Natural killer cell (primary cell): ENCODE measurements around the gene PLEKHA6. TPM values are rescaled to one million over a fixed set of nuclear protein-coding genes. Genes with fewer than 3 reads are reported as not detected.

ENCODE experiments used
- ATAC-seq, 3 donors: fragments of 150-1000 bp in 2 of 3; fragments of 200-7000 bp in 1 of 3; cut with Tn5 transposase; 1 replicate in 1 of 3; 2 replicates in 2 of 3; pipeline ENCODE4 v1.10.0; 2021; ENCODE audit warnings: mild to moderate bottlenecking in 2 of 3, moderate library complexity in 2 of 3
- DNase-seq, 2 donors: peaks; one replicate each; pipeline versions ENCODE4 v3.0.0 to v3.0.0-alpha.2; 2013 to 2021; ENCODE audit warnings: mixed read lengths in 1 of 2
- H3K27ac ChIP-seq: one replicate; pipeline ENCODE4 v1.5.1; 2013; ENCODE audit warnings: mild to moderate bottlenecking, low read length
- H3K27me3 ChIP-seq: one replicate; pipeline ENCODE4 v1.6.1; 2013; ENCODE audit warnings: low read length; ENCODE audit not compliant: control insufficient read depth, insufficient read depth
- H3K36me3 ChIP-seq: one replicate; pipeline ENCODE4 v1.6.1; 2013; ENCODE audit warnings: low read length; ENCODE audit not compliant: control insufficient read depth, insufficient read depth
- H3K4me1 ChIP-seq: one replicate; pipeline ENCODE4 v1.6.1; 2013; ENCODE audit warnings: low read length; ENCODE audit not compliant: control insufficient read depth, insufficient read depth
- H3K4me3 ChIP-seq: one replicate; pipeline ENCODE4 v1.5.1; 2013; ENCODE audit warnings: low read length
- H3K9me3 ChIP-seq: one replicate; pipeline ENCODE4 v1.6.1; 2013; ENCODE audit warnings: low read length; ENCODE audit not compliant: control insufficient read depth, insufficient read depth
- H3K27ac Mint-ChIP-seq, 2 donors: one replicate each; pipeline ENCODE4 v1.8.0; 2022; ENCODE audit warnings: mild to moderate bottlenecking in 2 of 2, mixed read lengths in 2 of 2, moderate library complexity in 1 of 2
- H3K27me3 Mint-ChIP-seq, 2 donors: one replicate each; pipeline ENCODE4 v1.8.0; 2022; ENCODE audit warnings: low read depth in 2 of 2, mixed read lengths in 2 of 2
- H3K36me3 Mint-ChIP-seq: one replicate; pipeline ENCODE4 v1.8.0; 2022; ENCODE audit warnings: mixed read lengths
- H3K4me1 Mint-ChIP-seq, 2 donors: one replicate each; pipeline ENCODE4 v1.8.0; 2022; ENCODE audit warnings: mixed read lengths in 2 of 2
- H3K4me3 Mint-ChIP-seq: one replicate; pipeline ENCODE4 v1.8.0; 2022; ENCODE audit warnings: mild to moderate bottlenecking, moderate library complexity, mixed read lengths
- H3K9me3 Mint-ChIP-seq, 2 donors: one replicate each; pipeline ENCODE4 v1.8.0; 2022; ENCODE audit warnings: mixed read lengths in 2 of 2
- WGBS: methylation state at CpG from one replicate; pipeline ENCODE4 v1.1.7; 2013; ENCODE audit warnings: missing lambda C conversion rate; ENCODE audit not compliant: insufficient coverage; 5-methylcytosine and 5-hydroxymethylcytosine counted together
- intact Hi-C: fragments of 100-400 bp; cut with micrococcal nuclease; formaldehyde crosslinking; loops from one replicate; pipeline ENCODE4 v1.14.2; 2022
- total RNA-seq, 4 donors: library from RNA; stranded (reverse); fragments of 120-200 nt in 1 of 4; gene quantifications; one replicate each; pipeline versions ENCODE4 v1.2.3 to v1.2.4, GENCODE V29; 2013 to 2022
- TF ChIP-seq, protein P1 (sequence below): fragments of 200-600 bp; IDR thresholded peaks from one replicate; pipeline ENCODE4 v1.8.0; 2022; ENCODE audit warnings: antibody characterized with exemption

Gene PLEKHA6
- total RNA-seq, 3 donors from 2014 or later (not counting 1 experiment from before 2014, with no cell fraction given), result 0.10 to 0.43 (median 0.16) TPM

DNA sequence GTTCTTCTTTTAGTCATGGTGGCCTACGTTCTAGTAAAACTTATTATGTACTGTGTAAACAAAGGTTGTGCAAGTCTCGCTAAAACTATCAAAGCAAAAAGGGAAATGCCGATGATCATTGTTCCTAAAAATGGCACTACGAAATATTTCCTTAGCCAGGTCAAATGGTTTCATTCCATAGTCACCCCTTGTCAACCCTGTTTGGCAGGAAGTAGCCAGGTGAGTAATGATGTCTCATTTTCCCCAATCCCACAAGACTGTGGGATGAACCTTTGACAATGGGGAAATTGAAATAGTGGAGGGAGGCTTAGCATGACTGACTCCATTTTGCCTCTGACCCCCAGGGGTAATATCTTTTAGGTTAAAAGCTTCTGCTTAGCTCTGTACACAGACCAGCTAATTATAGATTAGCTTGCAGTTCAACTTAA, 188.0 kb downstream of the PLEKHA6 start:
- intact Hi-C loops, result no loop called here
- H3K27me3 Mint-ChIP-seq, result peaks cover 0 to 8% of the 10 kb centered on the region in 2 donors
- H3K27ac ChIP-seq, result no peak overlapping the region
- no peaks in the 10 kb centered on the region for H3K36me3 ChIP-seq
- H3K9me3 Mint-ChIP-seq, result peaks cover 0 to 3% of the 10 kb centered on the region in 2 donors
- WGBS, result 76% methylated on average over 4 of the region's 4 CpGs
- no peak overlapping the region for H3K4me3 ChIP-seq
- no peak overlapping the region for H3K4me3 Mint-ChIP-seq
- H3K27me3 ChIP-seq, result no peaks in the 10 kb centered on the region
- peaks cover 29% of the 10 kb centered on the region for H3K9me3 ChIP-seq
- TF ChIP-seq, protein P1, sequence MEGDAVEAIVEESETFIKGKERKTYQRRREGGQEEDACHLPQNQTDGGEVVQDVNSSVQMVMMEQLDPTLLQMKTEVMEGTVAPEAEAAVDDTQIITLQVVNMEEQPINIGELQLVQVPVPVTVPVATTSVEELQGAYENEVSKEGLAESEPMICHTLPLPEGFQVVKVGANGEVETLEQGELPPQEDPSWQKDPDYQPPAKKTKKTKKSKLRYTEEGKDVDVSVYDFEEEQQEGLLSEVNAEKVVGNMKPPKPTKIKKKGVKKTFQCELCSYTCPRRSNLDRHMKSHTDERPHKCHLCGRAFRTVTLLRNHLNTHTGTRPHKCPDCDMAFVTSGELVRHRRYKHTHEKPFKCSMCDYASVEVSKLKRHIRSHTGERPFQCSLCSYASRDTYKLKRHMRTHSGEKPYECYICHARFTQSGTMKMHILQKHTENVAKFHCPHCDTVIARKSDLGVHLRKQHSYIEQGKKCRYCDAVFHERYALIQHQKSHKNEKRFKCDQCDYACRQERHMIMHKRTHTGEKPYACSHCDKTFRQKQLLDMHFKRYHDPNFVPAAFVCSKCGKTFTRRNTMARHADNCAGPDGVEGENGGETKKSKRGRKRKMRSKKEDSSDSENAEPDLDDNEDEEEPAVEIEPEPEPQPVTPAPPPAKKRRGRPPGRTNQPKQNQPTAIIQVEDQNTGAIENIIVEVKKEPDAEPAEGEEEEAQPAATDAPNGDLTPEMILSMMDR, result no peak
- no peaks in the 10 kb centered on the region for H3K4me1 Mint-ChIP-seq
- H3K27ac Mint-ChIP-seq, result no peak overlapping the region
- no peaks in the 10 kb centered on the region for H3K4me1 ChIP-seq
- no peak for DNase-seq
- H3K36me3 Mint-ChIP-seq, result peaks cover 14% of the 10 kb centered on the region
- ATAC-seq, result no peak

- H3K9me3 Mint-ChIP-seq, result peaks cover 0 to 3% of the 10 kb centered on the region in 2 donors
- no peaks in the 10 kb centered on the region for H3K27me3 ChIP-seq
- H3K4me3 ChIP-seq, result no peak overlapping the region
- no peaks in the 10 kb centered on the region for H3K4me1 Mint-ChIP-seq
- no peaks in the 10 kb centered on the region for H3K4me1 ChIP-seq
- peaks cover 14% of the 10 kb centered on the region for H3K36me3 Mint-ChIP-seq
- ATAC-seq (no peak), DNase-seq (no peak)
- no peaks in the 10 kb centered on the region for H3K36me3 ChIP-seq
- H3K27me3 Mint-ChIP-seq, result peaks cover 0 to 10% of the 10 kb centered on the region in 2 donors
- 93% methylated on average over 3 of the region's 3 CpGs for WGBS
- intact Hi-C loops, result no loop called here
- H3K27ac Mint-ChIP-seq, result no peak overlapping the region
- no peak overlapping the region for H3K4me3 Mint-ChIP-seq
- H3K9me3 ChIP-seq, result peaks cover 29% of the 10 kb centered on the region
- no peak overlapping the region for H3K27ac ChIP-seq
- TF ChIP-seq, protein P1, result no peak
Observed at GRCh38 chr1:204170494-204171155, 189.1 kb downstream of the PLEKHA6 start.

DNA sequence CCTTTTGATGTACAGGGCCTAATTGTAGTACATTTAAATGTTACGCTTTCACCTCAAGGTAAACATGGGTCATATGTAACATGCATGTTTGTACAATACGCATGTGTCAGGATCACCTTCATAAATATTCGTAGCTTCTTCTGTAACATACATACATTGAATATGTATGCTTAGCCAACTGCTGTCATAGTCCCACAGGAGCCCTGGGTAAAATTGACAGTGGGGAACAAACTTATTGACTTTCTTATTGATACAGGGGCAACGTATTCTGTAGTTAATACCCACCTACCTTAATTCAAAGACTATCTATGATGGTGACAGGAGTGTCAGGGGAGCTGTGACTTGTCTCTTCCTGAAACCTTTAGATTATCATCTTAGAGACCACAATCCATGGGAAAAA, 189.9 kb downstream of the PLEKHA6 start:
- Histone ChIP-seq H3K4me1 (no peaks in the 10 kb centered on the region), H3K9me3 (peaks cover 29% of the 10 kb centered on the region), H3K4me3 (no peak overlapping the region), H3K36me3 (no peaks in the 10 kb centered on the region), H3K27ac (no peak overlapping the region), H3K27me3 (no peaks in the 10 kb centered on the region)
- peaks cover 0 to 10% of the 10 kb centered on the region in 2 donors for H3K27me3 Mint-ChIP-seq
- H3K9me3 Mint-ChIP-seq, result peaks cover 0 to 3% of the 10 kb centered on the region in 2 donors
- intact Hi-C loops, result no loop called here
- no peak overlapping the region for H3K4me3 Mint-ChIP-seq
- WGBS, result 96% methylated on average over 3 of the region's 4 CpGs
- H3K27ac Mint-ChIP-seq, result no peak overlapping the region
- ATAC-seq (no peak), DNase-seq (no peak)
- peaks cover 14% of the 10 kb centered on the region for H3K36me3 Mint-ChIP-seq
- TF ChIP-seq, protein P1, result no peak
- no peaks in the 10 kb centered on the region for H3K4me1 Mint-ChIP-seq

Other genes starting within 250 kb of the PLEKHA6 start
- gene ETNK2, start 207.9 kb downstream of the PLEKHA6 start, total RNA-seq, result 1 to 10 TPM; 5.1 to 5.8 (median 5.5) TPM
- gene REN, start 193.6 kb downstream of the PLEKHA6 start, total RNA-seq, result not detected
- not detected for gene KISS1, start 163.4 kb downstream of the PLEKHA6 start, total RNA-seq
- not detected for gene GOLT1A, start 145.9 kb downstream of the PLEKHA6 start, total RNA-seq
- 100 to 1,000 TPM; 174 to 236 (median 222) TPM for gene PPP1R15B, start 51.9 kb upstream of the PLEKHA6 start, total RNA-seq
- gene PIK3C2B, start 134.9 kb upstream of the PLEKHA6 start, total RNA-seq, result 10 to 100 TPM; 18.1 to 34.8 (median 29.5) TPM
- gene MDM4, start 156.5 kb upstream of the PLEKHA6 start, total RNA-seq, result 100 to 1,000 TPM; 295 to 324 (median 296) TPM